ENCODE measurements around the gene HSPB6.

Gene HSPB6

DNA sequence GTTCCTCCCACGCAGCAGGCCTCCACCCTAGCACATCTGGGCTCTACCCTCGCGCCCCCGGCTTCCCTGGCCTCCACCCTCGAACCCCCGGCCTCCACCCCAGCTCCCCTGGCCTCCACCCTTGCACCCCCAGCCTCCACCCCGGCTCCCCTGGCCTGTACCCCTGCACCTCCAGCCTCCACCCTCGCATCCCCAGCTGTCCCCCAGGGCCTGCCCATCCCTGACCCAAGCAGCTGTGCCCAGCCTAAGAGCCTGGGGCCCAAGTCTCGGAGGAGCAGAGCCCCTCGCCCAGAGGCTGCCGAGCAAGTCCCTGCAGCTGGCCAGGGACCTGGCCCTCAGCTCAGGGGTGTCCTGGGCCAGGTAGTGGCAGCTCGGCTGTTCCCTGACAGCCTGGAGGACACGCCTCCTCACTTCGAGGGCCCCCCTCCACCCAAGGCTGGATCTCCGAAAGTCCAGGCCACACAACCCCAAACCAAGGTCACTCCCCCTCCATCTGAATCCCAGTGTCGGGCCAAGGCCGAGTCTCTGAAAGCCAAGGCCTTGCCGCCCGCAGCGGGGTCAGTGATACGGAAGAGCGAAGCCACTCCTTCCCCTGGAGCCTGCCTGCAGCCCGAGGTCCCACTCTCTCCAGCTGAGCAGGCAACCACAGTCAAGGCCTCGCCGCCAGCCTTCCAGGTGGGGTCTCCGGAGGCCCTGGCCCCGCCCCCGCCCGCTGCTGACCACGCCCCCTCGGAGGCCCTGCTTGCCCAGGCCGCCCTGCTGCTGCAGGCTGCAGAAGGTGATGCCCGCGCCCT, 10.7 kb upstream of the HSPB6 start:
- DNase-seq = no peak
- Histone ChIP-seq H3K9me3 (ENCODE audit: control insufficient read depth, low read length) (no peaks in the 10 kb centered on the region), H2AFZ (ENCODE audit: low read depth, low read length) (no peak overlapping the region), H3K4me3 (ENCODE audit: insufficient read depth in 1 of 2, low read depth in 1 of 2, low read length in 2 of 2) (no peak overlapping the region), H3K4me2 (ENCODE audit: low read length, poor library complexity, severe bottlenecking) (no peak overlapping the region), H3K18ac (ENCODE audit: low read depth in 1 of 2, low read length in 2 of 2) (no peak overlapping the region), H3K79me1 (replicated peaks; ENCODE audit: low read length, poor library complexity, severe bottlenecking) (peaks cover 12% of the 10 kb centered on the region), H2BK12ac (ENCODE audit: low read length in 2 of 2) (no peak overlapping the region), H4K8ac (ENCODE audit: low read length) (no peak overlapping the region), H3K4me1 (ENCODE audit: control insufficient read depth, insufficient read depth, low read depth, low read length) (peaks cover 12% of the 10 kb centered on the region), H3K36me3 (ENCODE audit: control insufficient read depth in 1 of 2, insufficient read depth in 2 of 2, low read depth in 1 of 2, low read length in 2 of 2) (peaks cover 35 to 46% of the 10 kb centered on the region in 2 experiments), H3K14ac (ENCODE audit: low read length in 2 of 2) (no peak overlapping the region), H2AK5ac (ENCODE audit: low read length, severe bottlenecking) (no peak overlapping the region), H4K91ac (ENCODE audit: low read length) (no peak overlapping the region), H3K27ac (ENCODE audit: low read length, poor library complexity, severe bottlenecking) (no peak overlapping the region), H3K4ac (ENCODE audit: low read depth in 1 of 2, low read length in 2 of 2) (no peak overlapping the region), H2BK120ac (ENCODE audit: low read depth, low read length) (no peak overlapping the region), H3K27me3 (ENCODE audit: control insufficient read depth in 1 of 2, insufficient read depth in 1 of 2, low read length in 2 of 2) (no peaks in the 10 kb centered on the region), H3K9ac (ENCODE audit: low read length) (no peak overlapping the region), H2BK5ac (ENCODE audit: low read depth, low read length, poor library complexity, severe bottlenecking) (no peak overlapping the region), H3K23ac (ENCODE audit: low read length in 2 of 2) (no peak overlapping the region), H2BK15ac (ENCODE audit: low read depth, poor library complexity, severe bottlenecking) (no peak overlapping the region)
- WGBS = 67% methylated on average over 34 of the region's 34 CpGs

DNA sequence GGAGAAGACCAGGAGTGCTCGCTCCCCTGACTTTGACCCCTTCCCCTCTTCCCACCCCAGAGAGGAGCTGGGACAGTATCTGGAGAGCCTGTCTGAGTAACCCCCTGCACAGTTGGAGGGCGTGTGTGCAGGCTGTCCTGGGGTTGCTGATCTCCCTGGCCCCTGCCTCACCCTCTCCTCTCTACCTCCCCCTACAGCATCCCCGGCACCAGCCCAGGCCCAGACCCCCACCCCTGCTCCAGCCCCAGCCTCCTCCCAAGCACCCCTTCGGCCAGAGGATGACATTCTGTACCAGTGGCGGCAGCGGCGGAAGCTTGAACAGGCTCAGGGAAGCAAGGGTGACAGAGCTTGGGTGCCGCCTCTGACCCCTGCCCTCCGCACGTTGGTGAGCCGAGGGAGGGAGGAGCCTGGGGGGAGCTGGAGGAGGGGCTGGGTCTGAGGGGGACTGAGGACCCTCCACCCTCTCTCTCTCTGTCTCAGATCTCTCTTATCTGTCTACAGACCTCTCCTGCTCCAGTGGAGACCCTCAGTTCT, 9.8 kb upstream of the HSPB6 start:
- no peak overlapping the region for H2BK15ac ChIP-seq (ENCODE audit: low read depth, poor library complexity, severe bottlenecking)
- H3K27me3 ChIP-seq (ENCODE audit: control insufficient read depth in 1 of 2, insufficient read depth in 1 of 2, low read length in 2 of 2) = no peaks in the 10 kb centered on the region
- 92% methylated on average over 7 of the region's 11 CpGs for WGBS
- no peak overlapping the region for H3K4me3 ChIP-seq (ENCODE audit: insufficient read depth in 1 of 2, low read depth in 1 of 2, low read length in 2 of 2)
- H2BK12ac ChIP-seq (ENCODE audit: low read length in 2 of 2) = no peak overlapping the region
- H3K79me1 ChIP-seq (replicated peaks; ENCODE audit: low read length, poor library complexity, severe bottlenecking) = peaks cover 18% of the 10 kb centered on the region
- no peak overlapping the region for H2BK120ac ChIP-seq (ENCODE audit: low read depth, low read length)
- H4K91ac ChIP-seq (ENCODE audit: low read length) = no peak overlapping the region
- H4K8ac ChIP-seq (ENCODE audit: low read length) = no peak overlapping the region
- DNase-seq = no peak
- no peak overlapping the region for H3K9ac ChIP-seq (ENCODE audit: low read length)
- H2AK5ac ChIP-seq (ENCODE audit: low read length, severe bottlenecking) = no peak overlapping the region
- no peak overlapping the region for H2BK5ac ChIP-seq (ENCODE audit: low read depth, low read length, poor library complexity, severe bottlenecking)
- no peak overlapping the region for H3K14ac ChIP-seq (ENCODE audit: low read length in 2 of 2)
- no peaks in the 10 kb centered on the region for H3K9me3 ChIP-seq (ENCODE audit: control insufficient read depth, low read length)
- no peak overlapping the region for H3K4ac ChIP-seq (ENCODE audit: low read depth in 1 of 2, low read length in 2 of 2)
- no peak overlapping the region for H3K18ac ChIP-seq (ENCODE audit: low read depth in 1 of 2, low read length in 2 of 2)
- peaks cover 43 to 53% of the 10 kb centered on the region in 2 experiments for H3K36me3 ChIP-seq (ENCODE audit: control insufficient read depth in 1 of 2, insufficient read depth in 2 of 2, low read depth in 1 of 2, low read length in 2 of 2)
- peaks cover 12% of the 10 kb centered on the region for H3K4me1 ChIP-seq (ENCODE audit: control insufficient read depth, insufficient read depth, low read depth, low read length)
- no peak overlapping the region for H3K23ac ChIP-seq (ENCODE audit: low read length in 2 of 2)
- H2AFZ ChIP-seq (ENCODE audit: low read depth, low read length) = no peak overlapping the region
- H3K27ac ChIP-seq (ENCODE audit: low read length, poor library complexity, severe bottlenecking) = no peak overlapping the region
- H3K4me2 ChIP-seq (ENCODE audit: low read length, poor library complexity, severe bottlenecking) = no peak overlapping the region

DNA sequence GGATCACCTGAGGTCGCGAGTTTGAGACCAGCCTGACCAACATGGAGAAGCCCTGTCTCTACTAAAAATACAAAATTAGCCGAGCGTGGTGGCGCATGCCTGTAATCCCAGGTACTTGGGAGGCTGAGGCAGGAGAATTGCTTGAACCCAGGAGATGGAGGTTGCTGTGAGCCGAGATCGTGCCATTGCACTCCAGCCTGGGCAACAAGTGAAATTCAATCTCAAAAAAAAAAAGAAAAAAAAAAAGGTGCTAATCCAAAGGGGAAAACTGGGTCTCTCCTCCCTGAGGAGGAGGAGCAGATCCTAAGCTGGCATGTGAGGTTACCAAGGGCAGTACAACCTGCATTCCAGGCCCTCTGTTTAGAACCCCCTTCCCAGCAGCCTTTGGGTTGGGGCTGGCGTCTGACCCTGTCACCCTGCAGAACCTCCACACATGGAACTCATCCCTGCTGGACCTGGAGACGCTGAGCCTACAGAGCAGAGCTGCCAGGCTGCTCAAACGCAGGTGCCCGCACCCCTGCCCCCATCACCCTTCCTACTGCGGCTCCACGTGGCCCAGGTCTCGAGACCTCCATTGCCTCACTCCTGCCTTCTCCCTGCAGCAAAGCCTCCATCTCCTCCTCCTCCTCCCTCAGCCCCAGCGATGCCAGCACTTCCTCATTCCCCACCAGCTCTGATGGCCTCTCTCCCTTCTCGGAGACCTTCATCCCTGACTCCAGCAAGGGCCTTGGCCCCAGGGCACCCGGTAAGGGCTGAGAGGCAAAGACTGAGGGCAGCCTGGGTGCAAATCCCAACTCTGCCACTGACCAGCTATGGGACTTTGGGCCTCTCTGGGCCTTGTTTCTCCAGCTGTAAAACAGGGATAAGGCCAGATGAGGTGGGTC, 7.8 kb upstream of the HSPB6 start:
- Histone ChIP-seq H3K4me1 (ENCODE audit: control insufficient read depth, insufficient read depth, low read depth, low read length) (peaks cover 19% of the 10 kb centered on the region), H3K4me2 (ENCODE audit: low read length, poor library complexity, severe bottlenecking) (no peak overlapping the region), H4K91ac (ENCODE audit: low read length) (no peak overlapping the region), H3K14ac (ENCODE audit: low read length in 2 of 2) (no peak overlapping the region), H3K9ac (ENCODE audit: low read length) (no peak overlapping the region), H3K27me3 (ENCODE audit: control insufficient read depth in 1 of 2, insufficient read depth in 1 of 2, low read length in 2 of 2) (no peaks in the 10 kb centered on the region), H2BK120ac (ENCODE audit: low read depth, low read length) (no peak overlapping the region), H3K79me1 (replicated peaks; ENCODE audit: low read length, poor library complexity, severe bottlenecking) (peaks cover 30% of the 10 kb centered on the region), H2BK12ac (ENCODE audit: low read length in 2 of 2) (no peak overlapping the region), H2AFZ (ENCODE audit: low read depth, low read length) (no peak overlapping the region), H3K23ac (ENCODE audit: low read length in 2 of 2) (no peak overlapping the region), H3K4ac (ENCODE audit: low read depth in 1 of 2, low read length in 2 of 2) (no peak overlapping the region), H2BK15ac (ENCODE audit: low read depth, poor library complexity, severe bottlenecking) (no peak overlapping the region), H3K18ac (ENCODE audit: low read depth in 1 of 2, low read length in 2 of 2) (no peak overlapping the region), H3K4me3 (ENCODE audit: insufficient read depth in 1 of 2, low read depth in 1 of 2, low read length in 2 of 2) (no peak overlapping the region), H4K8ac (ENCODE audit: low read length) (no peak overlapping the region), H3K27ac (ENCODE audit: low read length, poor library complexity, severe bottlenecking) (no peak overlapping the region), H2AK5ac (ENCODE audit: low read length, severe bottlenecking) (no peak overlapping the region), H3K9me3 (ENCODE audit: control insufficient read depth, low read length) (no peaks in the 10 kb centered on the region), H3K36me3 (ENCODE audit: control insufficient read depth in 1 of 2, insufficient read depth in 2 of 2, low read depth in 1 of 2, low read length in 2 of 2) (peaks cover 60 to 67% of the 10 kb centered on the region in 2 experiments), H2BK5ac (ENCODE audit: low read depth, low read length, poor library complexity, severe bottlenecking) (no peak overlapping the region)
- DNase-seq = no peak
- WGBS = 98% methylated on average over 15 of the region's 17 CpGs

Measured in mesenchymal stem cell (in vitro differentiated cells and primary cell).